NCI-H774 (cell line): Measurements from ENCODE around the gene PRMT1.

Experiments used
- DNase-seq: peaks from one replicate; lab custom pipeline; 2025; lab: John Stamatoyannopoulos, UW

The PRMT1 gene

GRCh38 chr19:49688531-49689132, 11.6 kb downstream of the PRMT1 start:
- DNase-seq = no peak

DNA sequence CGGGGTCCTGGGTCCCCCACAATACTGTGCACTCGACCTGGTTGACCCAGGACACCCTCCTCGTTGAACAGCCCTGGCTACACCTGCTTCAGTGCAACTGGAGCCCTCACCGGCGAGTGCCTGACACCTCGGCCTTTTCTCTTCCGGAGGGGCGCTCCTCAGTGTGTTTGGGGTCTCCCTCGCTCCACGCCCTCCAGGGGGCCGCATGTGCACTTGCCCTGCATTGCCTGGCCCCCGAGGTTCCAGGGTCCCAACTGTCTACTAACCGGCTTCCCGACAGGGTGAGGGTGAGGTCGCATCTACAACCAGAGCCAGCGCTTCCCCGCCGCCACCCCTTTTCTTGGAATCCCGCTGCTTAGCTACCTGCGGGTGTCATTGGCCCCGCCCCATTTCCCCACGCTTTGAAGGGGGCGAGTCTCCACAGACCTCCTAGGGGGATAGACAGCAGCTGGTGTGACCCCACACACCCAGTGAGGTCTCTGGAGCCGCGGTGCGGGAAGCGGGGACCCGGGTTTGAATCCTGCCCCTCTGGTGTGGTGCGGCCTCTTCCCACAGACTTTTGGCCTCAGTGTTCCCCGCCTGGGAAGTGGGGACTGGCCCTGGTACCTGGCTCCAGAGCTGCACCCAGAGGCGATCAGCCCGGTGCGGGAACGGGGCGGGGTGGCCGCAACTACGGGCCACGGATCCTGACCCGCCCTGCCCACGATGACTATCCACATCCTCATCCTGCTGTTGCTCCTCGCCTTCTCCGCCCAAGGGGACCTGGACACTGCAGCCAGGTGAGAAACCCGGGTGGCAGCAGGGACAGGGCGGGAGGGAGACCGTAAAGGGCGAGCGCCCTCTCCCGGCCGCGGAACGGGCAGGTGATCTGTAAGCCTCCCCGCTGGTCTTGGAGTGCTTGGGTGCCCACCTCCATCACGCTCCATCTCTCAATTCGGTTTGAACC, 12.3 kb downstream of the PRMT1 start, which contains the start of gene ADM5:
ADM5 (plus strand) TSS at position 462 of the 946 bp plus-strand sequence; CDS start at position 706, 244 bp downstream.
- DNase-seq = peak; percentile 53

DNA sequence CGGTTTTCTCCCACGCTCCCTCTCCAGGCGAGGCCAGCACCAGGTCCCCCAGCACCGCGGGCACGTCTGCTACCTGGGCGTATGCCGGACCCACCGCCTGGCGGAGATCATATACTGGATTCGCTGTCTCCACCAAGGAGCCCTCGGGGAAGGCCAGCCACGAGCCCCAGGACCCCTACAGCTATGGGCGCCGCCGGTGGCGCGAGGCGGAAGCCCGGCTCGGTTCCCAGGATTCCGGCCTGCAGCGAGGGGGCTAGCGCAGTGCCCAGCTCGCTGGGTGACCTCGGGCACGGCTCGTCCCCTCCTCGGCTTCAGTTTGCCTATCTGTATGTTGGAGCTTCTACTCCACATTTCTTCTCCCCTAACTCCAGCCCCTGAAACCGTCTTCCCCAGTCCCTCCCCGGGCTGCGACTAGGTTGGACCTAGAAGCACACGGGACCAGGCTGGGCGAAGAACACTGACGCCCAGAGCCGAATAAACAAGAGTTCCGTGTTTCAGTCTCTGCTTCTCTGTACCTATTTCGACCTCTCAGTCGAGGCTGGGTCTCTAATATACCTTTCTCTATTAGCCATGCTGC, 13.1 kb downstream of the PRMT1 start:
- peak; percentile 31 for DNase-seq

DNA sequence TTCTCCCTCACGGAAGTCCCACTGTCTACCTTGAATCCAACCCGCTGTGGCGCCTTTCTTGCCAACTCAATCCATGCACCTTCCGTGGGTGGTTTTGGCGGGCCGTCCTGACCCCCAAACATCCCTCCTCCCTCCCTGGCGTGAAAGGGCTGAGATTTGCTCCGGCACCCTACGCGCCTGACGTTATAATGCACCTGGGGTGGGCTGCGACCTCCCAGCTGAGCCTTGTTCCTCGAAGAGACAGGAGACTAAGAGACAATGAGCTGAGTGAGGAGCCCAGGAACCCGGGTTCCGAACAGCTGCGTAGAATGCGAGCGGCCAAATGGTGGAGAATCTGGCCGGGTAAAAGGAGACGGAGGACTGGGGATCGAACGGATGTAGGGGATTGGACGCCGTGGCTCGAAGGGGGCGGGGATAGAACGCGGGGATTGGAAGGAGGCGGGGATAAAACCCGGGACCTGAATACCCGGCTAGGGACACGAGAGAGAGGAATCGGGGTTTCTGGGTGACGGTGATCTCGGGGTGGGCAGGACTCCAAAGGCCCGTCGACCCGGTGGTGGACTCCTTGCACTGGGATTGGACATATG, 13.7 kb downstream of the PRMT1 start, which contains the start of gene CPT1C:
CPT1C (plus strand) TSS at position 461 of the 587 bp plus-strand sequence. CDS start 1,137 bp downstream, outside the sequence.
- peak; percentile 78 for DNase-seq

- DNase-seq = peak; percentile 73
Observed at GRCh38 chr19:49691243-49692146, 14.4 kb downstream of the PRMT1 start.

- DNase-seq = no peak
Observed at GRCh38 chr19:49692147-49692506, 15.1 kb downstream of the PRMT1 start.

- DNase-seq = no peak
Observed at GRCh38 chr19:49696115-49696514, 19.0 kb downstream of the PRMT1 start.

DNA sequence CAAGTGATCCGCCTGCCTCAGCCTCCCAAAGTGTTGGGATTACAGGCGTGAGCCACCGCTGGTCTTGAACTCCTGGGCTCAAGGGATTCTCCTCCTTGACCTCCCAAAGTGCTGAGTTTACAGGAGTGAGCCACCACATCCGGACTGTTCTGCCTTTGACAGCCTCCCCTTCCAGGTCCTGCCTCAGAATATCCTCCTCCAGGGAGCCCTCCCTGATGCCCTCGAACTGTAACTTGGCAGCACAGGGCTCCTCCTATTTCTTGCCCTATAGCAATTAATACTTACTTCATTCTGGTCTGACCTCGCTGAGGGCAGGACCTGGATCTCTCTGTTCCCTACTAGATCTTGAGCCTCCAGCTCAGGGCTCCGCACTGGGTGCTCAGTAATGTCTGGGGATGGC, 19.8 kb downstream of the PRMT1 start:
- no peak for DNase-seq

- DNase-seq = no peak
Observed at GRCh38 chr19:49699364-49699763, 22.3 kb downstream of the PRMT1 start.

GRCh38 chr19:49700563-49700962, 23.5 kb downstream of the PRMT1 start:
- no peak for DNase-seq

GRCh38 chr19:49701271-49701786, 24.3 kb downstream of the PRMT1 start:
- DNase-seq = no peak

DNA sequence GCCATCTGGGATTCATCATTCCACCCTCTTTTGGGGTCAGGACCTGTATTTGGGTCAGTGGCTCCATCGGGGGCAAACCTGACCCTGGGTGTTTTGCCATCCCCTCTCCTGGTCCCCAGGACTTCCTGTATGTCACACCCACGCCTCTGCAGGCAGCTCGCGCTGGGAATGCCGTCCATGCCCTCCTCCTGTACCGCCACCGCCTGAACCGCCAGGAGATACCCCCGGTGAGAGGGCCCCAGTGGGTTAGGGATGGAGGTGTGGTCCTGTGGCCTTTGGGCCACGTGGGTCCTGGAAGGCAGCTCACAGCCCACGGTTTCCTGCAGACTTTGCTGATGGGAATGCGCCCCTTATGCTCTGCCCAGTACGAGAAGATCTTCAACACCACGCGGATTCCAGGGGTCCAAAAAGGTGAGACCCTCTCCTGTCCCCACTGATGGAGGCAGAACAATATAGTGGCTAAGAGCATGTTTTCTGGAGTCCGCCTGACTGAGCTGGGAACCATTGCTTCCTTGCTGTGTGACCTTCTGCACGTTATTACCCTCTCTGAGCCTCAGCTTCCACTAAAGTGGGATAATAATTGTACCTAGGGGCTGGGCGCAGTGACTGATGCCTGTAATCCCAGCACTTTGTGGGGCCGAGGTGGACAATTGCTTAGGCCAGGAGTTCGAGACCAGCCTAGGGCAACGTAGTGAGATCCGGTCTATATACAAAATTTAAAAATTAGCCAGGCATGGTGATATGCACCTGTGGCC, 28.0 kb downstream of the PRMT1 start:
- no peak for DNase-seq

GRCh38 chr19:49705919-49706318, 28.8 kb downstream of the PRMT1 start:
- no peak for DNase-seq

GRCh38 chr19:49710372-49710951, 33.4 kb downstream of the PRMT1 start:
- no peak for DNase-seq

DNA sequence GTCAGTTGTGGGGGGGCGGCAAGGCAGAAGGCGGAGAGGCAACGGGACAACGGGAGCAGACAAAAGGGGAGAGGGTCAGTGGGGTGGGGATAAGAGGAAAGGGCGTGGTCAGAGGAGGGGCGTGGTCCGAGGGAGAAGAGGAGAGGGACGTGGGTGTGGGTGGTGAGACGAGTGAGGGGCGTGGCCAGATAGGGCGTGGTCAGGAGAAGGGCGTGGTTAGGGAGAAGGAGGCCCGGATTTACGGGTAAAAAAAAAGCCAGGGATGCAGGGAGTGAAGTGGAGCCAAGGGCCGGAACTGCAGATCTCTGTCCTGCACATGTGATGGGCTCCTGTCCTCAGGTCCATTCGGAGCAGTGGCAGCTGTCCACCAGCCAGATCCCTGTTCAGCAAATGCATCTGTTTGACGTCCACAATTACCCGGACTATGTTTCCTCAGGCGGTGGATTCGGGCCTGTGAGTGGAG, 35.4 kb downstream of the PRMT1 start:
- no peak for DNase-seq

GRCh38 chr19:49713236-49713845, 36.3 kb downstream of the PRMT1 start:
- no peak for DNase-seq

GRCh38 chr19:49716154-49716553, 39.1 kb downstream of the PRMT1 start:
- no peak for DNase-seq

DNA sequence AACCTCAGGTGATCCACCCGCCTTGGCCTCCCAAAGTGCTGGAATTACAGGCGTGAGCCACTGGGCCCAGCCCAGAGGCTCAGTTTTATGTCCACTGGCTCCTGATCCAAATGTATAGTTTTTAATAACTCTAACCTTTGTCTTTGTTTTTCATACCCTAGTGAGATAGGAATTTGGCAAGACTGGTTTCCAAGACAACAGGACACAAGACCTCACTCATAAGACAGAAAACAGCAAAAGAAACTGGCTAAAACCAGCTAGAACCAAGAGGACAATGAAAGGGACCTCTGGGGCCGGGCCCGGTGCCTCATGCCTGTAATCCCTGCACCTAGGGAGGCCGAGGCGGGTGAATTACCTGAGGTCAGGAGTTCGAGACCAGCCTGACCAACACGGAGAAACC, 41.4 kb downstream of the PRMT1 start:
- DNase-seq = no peak

- DNase-seq = no peak
Observed at GRCh38 chr19:49718991-49719390, 41.9 kb downstream of the PRMT1 start.
